Measurements from ENCODE around the gene SMARCA5.

- no peak for TF ChIP-seq EZH2 (IDR thresholded peaks at IDR 0.05; ENCODE audit: borderline replicate concordance, low read length)
- no peak for TF ChIP-seq CTCF (conservative IDR thresholded peaks at IDR 0.05 in 1 of 2, IDR thresholded peaks at IDR 0.05 in 1 of 2; ENCODE audit: extremely low read depth in 1 of 2, insufficient read depth in 1 of 2, low read depth in 1 of 2, low read length in 2 of 2)
Observed at GRCh38 chr4:143488687-143489086, 24.8 kb upstream of the SMARCA5 start.
